ENCODE data around the gene E2F6. TPM values are rescaled to one million over a fixed set of nuclear protein-coding genes. Genes with fewer than 3 reads are reported as not detected.

E2F6 gene
- total RNA-seq, 1 experiment from 2014 or later: 27.1 TPM

DNA sequence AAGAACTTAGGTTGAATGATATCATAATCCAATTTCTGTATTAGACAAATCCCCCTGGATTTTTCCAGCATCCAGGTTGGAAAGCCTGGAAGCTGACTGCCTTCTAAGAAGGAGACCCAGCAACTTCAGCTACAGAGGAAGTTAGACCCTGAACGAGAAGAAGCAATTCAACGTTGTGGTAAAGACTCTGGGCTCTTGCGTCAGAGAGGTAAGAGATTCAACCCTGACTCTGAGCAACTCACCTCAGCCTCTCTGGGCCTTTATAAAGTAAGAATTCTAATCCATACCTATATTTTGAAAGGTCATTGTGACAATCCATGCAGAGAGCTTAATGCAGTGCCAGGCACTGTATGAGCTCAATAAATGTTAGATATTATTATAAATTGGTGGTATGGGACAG, 9.7 kb downstream of the E2F6 start:
- Histone ChIP-seq H4K20me1 (ENCODE audit: low read length) (peaks cover 55% of the 10 kb centered on the region), H3K36me3 (ENCODE audit: low read depth, low read length) (peaks cover 35% of the 10 kb centered on the region)
- CTCF ChIA-PET: no interaction called here

DNA sequence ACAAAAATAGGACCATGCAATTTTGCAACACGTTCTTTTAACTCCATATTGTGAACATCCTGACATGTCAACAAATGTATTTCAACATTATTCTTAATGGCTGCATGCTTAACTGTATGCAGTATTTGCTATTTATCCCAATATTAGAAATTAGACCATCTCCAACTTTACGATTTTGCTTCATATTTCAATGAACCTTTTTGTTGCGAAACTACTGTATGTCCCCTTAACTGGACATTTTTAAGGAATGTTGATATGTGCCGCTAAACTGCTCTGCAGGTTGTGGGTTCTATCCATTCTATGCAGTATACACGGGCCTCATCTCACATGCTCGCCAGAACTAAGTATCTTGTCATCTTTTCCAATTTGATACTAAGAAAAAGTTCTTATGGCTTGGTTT, 11.1 kb downstream of the E2F6 start:
- intact Hi-C loops (cut with micrococcal nuclease): no loop called here
- H3K9me3 ChIP-seq (ENCODE audit: low read length): no peaks in the 10 kb centered on the region
- no peak overlapping the region for H3K4me3 ChIP-seq (ENCODE audit: low read length)
- peaks cover 52% of the 10 kb centered on the region for H3K79me2 ChIP-seq (ENCODE audit: low read length)
- no peak overlapping the region for H3K4me2 ChIP-seq (ENCODE audit: low read length)
- ATAC-seq (no peak), DNase-seq (no peak)
- no peak overlapping the region for H3K27ac ChIP-seq (ENCODE audit: low read length)
- no peaks in the 10 kb centered on the region for H3K27me3 ChIP-seq (ENCODE audit: low read length)
- H3K9me2 ChIP-seq (replicated peaks; ENCODE audit: low read length): no peaks in the 10 kb centered on the region
- no peaks in the 10 kb centered on the region for H3F3A ChIP-seq (ENCODE audit: low read length, unreplicated experiment)
- TF ChIP-seq, protein P1, sequence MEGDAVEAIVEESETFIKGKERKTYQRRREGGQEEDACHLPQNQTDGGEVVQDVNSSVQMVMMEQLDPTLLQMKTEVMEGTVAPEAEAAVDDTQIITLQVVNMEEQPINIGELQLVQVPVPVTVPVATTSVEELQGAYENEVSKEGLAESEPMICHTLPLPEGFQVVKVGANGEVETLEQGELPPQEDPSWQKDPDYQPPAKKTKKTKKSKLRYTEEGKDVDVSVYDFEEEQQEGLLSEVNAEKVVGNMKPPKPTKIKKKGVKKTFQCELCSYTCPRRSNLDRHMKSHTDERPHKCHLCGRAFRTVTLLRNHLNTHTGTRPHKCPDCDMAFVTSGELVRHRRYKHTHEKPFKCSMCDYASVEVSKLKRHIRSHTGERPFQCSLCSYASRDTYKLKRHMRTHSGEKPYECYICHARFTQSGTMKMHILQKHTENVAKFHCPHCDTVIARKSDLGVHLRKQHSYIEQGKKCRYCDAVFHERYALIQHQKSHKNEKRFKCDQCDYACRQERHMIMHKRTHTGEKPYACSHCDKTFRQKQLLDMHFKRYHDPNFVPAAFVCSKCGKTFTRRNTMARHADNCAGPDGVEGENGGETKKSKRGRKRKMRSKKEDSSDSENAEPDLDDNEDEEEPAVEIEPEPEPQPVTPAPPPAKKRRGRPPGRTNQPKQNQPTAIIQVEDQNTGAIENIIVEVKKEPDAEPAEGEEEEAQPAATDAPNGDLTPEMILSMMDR (conservative IDR thresholded peaks at IDR 0.05; ENCODE audit: low read depth, low read length): no peak
- TF ChIP-seq EZH2phosphoT487 (IDR thresholded peaks at IDR 0.05; ENCODE audit: borderline replicate concordance, low read length) (no peak), EZH2 (IDR thresholded peaks at IDR 0.05; ENCODE audit: low read length, unreplicated experiment) (no peak)
- H3K36me3 ChIP-seq (ENCODE audit: low read depth, low read length): peaks cover 41% of the 10 kb centered on the region
- ChIA-PET POLR2A (ENCODE audit: unreplicated experiment) (no interaction called here), CTCF (no interaction called here)
- H4K20me1 ChIP-seq (ENCODE audit: low read length): peaks cover 43% of the 10 kb centered on the region
- H2AFZ ChIP-seq (ENCODE audit: low read length): no peak overlapping the region
- no TSS peak for BruUV-seq (replicated peaks)
- no peak overlapping the region for H3K9ac ChIP-seq (ENCODE audit: low read length)
- H3K4me1 ChIP-seq (ENCODE audit: insufficient read depth, low read length): no peaks in the 10 kb centered on the region

More for the DNA sequence above, 9.7 kb downstream of the E2F6 start:
- H3F3A ChIP-seq (ENCODE audit: low read length, unreplicated experiment): no peaks in the 10 kb centered on the region
- no peak overlapping the region for H3K4me2 ChIP-seq (ENCODE audit: low read length)
- TF ChIP-seq, protein P1 (conservative IDR thresholded peaks at IDR 0.05; ENCODE audit: low read depth, low read length): no peak
- no peak for TF ChIP-seq EZH2phosphoT487 (IDR thresholded peaks at IDR 0.05; ENCODE audit: borderline replicate concordance, low read length)
- no peak for TF ChIP-seq EZH2 (IDR thresholded peaks at IDR 0.05; ENCODE audit: low read length, unreplicated experiment)
- DNase-seq (no peak), ATAC-seq (no peak)
- no peaks in the 10 kb centered on the region for H3K27me3 ChIP-seq (ENCODE audit: low read length)
- H3K79me2 ChIP-seq (ENCODE audit: low read length): peaks cover 66% of the 10 kb centered on the region
- intact Hi-C loops (cut with micrococcal nuclease): no loop called here
- no peaks in the 10 kb centered on the region for H3K9me3 ChIP-seq (ENCODE audit: low read length)
- POLR2A ChIA-PET (ENCODE audit: unreplicated experiment): no interaction called here
- no peak overlapping the region for H3K4me3 ChIP-seq (ENCODE audit: low read length)
- no TSS peak for BruUV-seq (replicated peaks)
- no peak overlapping the region for H3K9ac ChIP-seq (ENCODE audit: low read length)
- H3K27ac ChIP-seq (ENCODE audit: low read length): no peak overlapping the region
- no peaks in the 10 kb centered on the region for H3K4me1 ChIP-seq (ENCODE audit: insufficient read depth, low read length)
- no peaks in the 10 kb centered on the region for H3K9me2 ChIP-seq (replicated peaks; ENCODE audit: low read length)
- H2AFZ ChIP-seq (ENCODE audit: low read length): no peak overlapping the region

DNA sequence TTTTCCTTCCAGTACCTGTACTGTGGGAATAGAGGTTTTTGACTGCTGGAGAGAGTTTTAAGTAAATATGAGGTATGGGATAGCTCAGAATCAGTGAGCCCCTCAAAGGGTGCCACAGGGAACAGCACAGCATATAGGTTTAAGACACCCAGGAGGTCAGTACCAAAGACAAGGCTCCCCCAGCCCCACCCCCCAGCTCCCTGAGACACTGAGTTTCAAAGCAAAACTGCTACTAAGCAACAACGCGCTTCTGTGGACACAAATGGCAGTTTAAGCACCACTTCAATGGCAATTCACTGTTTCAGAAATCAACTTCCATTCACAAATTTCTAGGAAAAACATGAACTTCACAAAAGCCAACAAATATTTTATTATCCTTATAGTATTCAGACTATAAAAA, 15.2 kb downstream of the E2F6 start:
- no peak overlapping the region for H3K27ac ChIP-seq (ENCODE audit: low read length)
- ChIA-PET POLR2A (ENCODE audit: unreplicated experiment) (no interaction called here), CTCF (no interaction called here)
- BruUV-seq (replicated peaks): no TSS peak
- H3K27me3 ChIP-seq (ENCODE audit: low read length): no peaks in the 10 kb centered on the region
- no peaks in the 10 kb centered on the region for H3F3A ChIP-seq (ENCODE audit: low read length, unreplicated experiment)
- intact Hi-C loops (cut with micrococcal nuclease): no loop called here
- H3K79me2 ChIP-seq (ENCODE audit: low read length): peaks cover 12% of the 10 kb centered on the region
- H3K36me3 ChIP-seq (ENCODE audit: low read depth, low read length): peaks cover 71% of the 10 kb centered on the region
- H3K4me3 ChIP-seq (ENCODE audit: low read length): no peak overlapping the region
- H3K4me1 ChIP-seq (ENCODE audit: insufficient read depth, low read length): no peaks in the 10 kb centered on the region
- H3K4me2 ChIP-seq (ENCODE audit: low read length): no peak overlapping the region
- TF ChIP-seq EZH2phosphoT487 (IDR thresholded peaks at IDR 0.05; ENCODE audit: borderline replicate concordance, low read length) (no peak), EZH2 (IDR thresholded peaks at IDR 0.05; ENCODE audit: low read length, unreplicated experiment) (no peak)
- TF ChIP-seq, protein P1 (conservative IDR thresholded peaks at IDR 0.05; ENCODE audit: low read depth, low read length): no peak
- peaks cover 11% of the 10 kb centered on the region; the same call in 1 of the 2 replicates for H4K20me1 ChIP-seq (ENCODE audit: low read length)
- H3K9me3 ChIP-seq (ENCODE audit: low read length): no peaks in the 10 kb centered on the region
- no peak overlapping the region for H2AFZ ChIP-seq (ENCODE audit: low read length)
- DNase-seq (no peak), ATAC-seq (no peak)
- H3K9ac ChIP-seq (ENCODE audit: low read length): no peak overlapping the region
- no peaks in the 10 kb centered on the region for H3K9me2 ChIP-seq (replicated peaks; ENCODE audit: low read length)
